ENCODE measurements around the gene HAGH. TPM values are rescaled to one million over a fixed set of nuclear protein-coding genes. Genes with fewer than 3 reads are reported as not detected.

The HAGH gene
- total RNA-seq, 4 donors from 2014 or later: 124 to 245 (median 175) TPM

DNA sequence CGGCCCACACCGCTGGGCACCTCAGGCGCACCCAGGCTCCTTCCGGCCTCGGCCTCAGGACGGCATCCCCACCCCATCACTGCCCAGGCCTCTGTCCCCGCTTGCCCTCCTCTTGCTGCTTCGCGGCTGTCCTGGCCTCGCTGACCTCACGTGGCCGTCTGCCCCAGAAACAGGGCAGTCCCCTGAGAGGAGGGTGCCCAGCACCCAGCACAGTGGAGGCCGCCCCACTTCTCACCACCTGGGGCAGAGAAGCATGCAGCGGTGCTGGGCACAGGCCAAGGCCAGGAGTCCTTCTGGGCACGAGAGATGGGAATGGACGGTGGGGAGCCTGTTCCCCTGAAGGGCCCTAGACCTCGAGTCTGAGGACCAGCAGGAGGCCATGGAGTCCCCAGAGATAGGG is 8.9 kb downstream of the HAGH start:
- Histone ChIP-seq H3K4me1 (peaks cover 0 to 15% (median 0%) of the 10 kb centered on the region in 3 donors), H3K27ac (no peak overlapping the region), H3K36me3 (peaks cover 0 to 97% of the 10 kb centered on the region in 2 donors), H3K27me3 (no peaks in the 10 kb centered on the region), H3K9me3 (no peaks in the 10 kb centered on the region), H3K4me3 (no peak overlapping the region)
- 90% methylated on average over 6 of the region's 17 CpGs; no CpG with 5 or more reads in 1 of the 2 donors for WGBS, 2 donors (ENCODE audit: low coverage in 1 of 2)
- TF ChIP-seq EP300 (IDR thresholded peaks at IDR 0.05): no peak
- no peak for TF ChIP-seq POLR2AphosphoS5 (IDR thresholded peaks at IDR 0.05)
- TF ChIP-seq, protein P1, sequence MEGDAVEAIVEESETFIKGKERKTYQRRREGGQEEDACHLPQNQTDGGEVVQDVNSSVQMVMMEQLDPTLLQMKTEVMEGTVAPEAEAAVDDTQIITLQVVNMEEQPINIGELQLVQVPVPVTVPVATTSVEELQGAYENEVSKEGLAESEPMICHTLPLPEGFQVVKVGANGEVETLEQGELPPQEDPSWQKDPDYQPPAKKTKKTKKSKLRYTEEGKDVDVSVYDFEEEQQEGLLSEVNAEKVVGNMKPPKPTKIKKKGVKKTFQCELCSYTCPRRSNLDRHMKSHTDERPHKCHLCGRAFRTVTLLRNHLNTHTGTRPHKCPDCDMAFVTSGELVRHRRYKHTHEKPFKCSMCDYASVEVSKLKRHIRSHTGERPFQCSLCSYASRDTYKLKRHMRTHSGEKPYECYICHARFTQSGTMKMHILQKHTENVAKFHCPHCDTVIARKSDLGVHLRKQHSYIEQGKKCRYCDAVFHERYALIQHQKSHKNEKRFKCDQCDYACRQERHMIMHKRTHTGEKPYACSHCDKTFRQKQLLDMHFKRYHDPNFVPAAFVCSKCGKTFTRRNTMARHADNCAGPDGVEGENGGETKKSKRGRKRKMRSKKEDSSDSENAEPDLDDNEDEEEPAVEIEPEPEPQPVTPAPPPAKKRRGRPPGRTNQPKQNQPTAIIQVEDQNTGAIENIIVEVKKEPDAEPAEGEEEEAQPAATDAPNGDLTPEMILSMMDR (IDR thresholded peaks at IDR 0.05): no peak
- TF ChIP-seq POLR2A (IDR thresholded peaks at IDR 0.05): no peak
- ATAC-seq: peak; percentile 15

DNA sequence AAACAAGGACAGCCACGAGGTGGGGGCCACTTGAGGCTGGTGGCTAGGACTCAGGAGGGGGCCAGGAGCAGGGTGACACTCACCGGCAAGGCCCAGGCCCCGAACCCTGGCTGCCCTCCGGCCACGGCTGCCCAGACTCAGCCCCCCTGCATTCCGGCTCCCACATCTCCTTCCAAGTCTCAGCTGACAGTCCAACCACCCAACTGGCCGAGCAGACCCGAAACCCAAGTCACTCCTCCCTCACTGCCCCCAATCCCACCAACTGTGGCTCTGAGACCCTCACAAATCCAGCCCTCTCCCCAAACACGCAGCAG is 9.4 kb downstream of the HAGH start:
- no peaks in the 10 kb centered on the region for H3K9me3 ChIP-seq
- H3K4me1 ChIP-seq: peaks cover 0 to 14% (median 0%) of the 10 kb centered on the region in 3 donors
- H3K27me3 ChIP-seq: no peaks in the 10 kb centered on the region
- no peak for TF ChIP-seq POLR2A (IDR thresholded peaks at IDR 0.05)
- no peak for TF ChIP-seq EP300 (IDR thresholded peaks at IDR 0.05)
- TF ChIP-seq, protein P1 (IDR thresholded peaks at IDR 0.05): no peak
- TF ChIP-seq POLR2AphosphoS5 (IDR thresholded peaks at IDR 0.05): no peak
- H3K4me3 ChIP-seq: no peak overlapping the region
- no peak for ATAC-seq
- H3K27ac ChIP-seq: no peak overlapping the region
- peaks cover 0 to 94% of the 10 kb centered on the region in 2 donors for H3K36me3 ChIP-seq
- 91% methylated on average over 7 of the region's 9 CpGs; no CpG with 5 or more reads in 1 of the 2 donors for WGBS, 2 donors (ENCODE audit: low coverage in 1 of 2)

DNA sequence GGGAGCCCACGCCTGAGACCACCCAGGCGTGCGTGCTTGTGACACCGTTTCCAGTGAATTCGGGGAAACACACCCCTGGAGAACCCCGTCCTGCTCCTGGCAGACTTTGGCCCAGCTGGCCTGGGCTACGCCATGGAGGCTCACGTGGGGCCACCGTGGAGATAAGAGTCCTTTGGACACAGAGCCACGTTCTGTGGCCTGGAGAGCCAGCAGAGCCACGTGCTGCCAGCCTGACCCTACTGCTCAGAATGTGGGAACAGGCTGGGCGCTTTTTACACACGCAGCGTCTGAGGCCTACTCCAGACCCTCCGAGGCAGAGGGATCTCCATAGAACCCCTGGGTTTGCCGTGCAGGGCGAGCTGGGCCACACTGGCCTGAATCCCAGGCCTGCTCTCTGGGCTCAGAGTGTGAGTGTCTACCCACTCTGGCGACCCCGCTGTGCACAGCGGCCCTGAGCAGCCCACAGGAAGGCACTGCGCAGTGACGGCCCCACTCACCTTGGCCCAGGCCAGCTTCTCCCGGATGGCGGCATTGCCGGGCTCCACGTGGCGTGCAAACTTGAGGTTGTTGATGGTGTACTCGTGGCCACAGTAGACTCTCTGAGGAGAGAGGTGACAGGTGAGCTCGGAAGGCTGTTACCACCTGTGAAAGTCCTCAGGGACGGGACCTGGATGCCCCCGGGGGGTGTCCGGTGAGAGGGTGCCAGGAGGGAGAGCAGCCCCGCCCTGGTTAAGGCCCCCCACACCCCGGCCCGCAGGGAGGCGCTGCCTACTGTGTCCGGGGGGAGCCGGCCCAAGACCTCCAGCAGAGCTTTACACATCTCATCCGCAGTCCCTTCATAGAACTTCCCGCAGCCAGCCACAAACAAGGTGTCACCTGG is 10.0 kb downstream of the HAGH start:
- 88 to 89% methylated on average over 3 to 16 of the region's 40 CpGs for WGBS, 2 donors (ENCODE audit: low coverage in 1 of 2)
- no peak for ATAC-seq
- peaks cover 0 to 88% of the 10 kb centered on the region in 2 donors for H3K36me3 ChIP-seq
- no peak for TF ChIP-seq POLR2AphosphoS5 (IDR thresholded peaks at IDR 0.05)
- TF ChIP-seq, protein P1 (IDR thresholded peaks at IDR 0.05): no peak
- TF ChIP-seq POLR2A (IDR thresholded peaks at IDR 0.05): no peak
- no peak for TF ChIP-seq EP300 (IDR thresholded peaks at IDR 0.05)
- no peaks in the 10 kb centered on the region for H3K9me3 ChIP-seq
- peaks cover 0 to 10% (median 0%) of the 10 kb centered on the region in 3 donors for H3K4me1 ChIP-seq
- no peaks in the 10 kb centered on the region for H3K27me3 ChIP-seq
- H3K27ac ChIP-seq: no peak overlapping the region
- no peak overlapping the region for H3K4me3 ChIP-seq

DNA sequence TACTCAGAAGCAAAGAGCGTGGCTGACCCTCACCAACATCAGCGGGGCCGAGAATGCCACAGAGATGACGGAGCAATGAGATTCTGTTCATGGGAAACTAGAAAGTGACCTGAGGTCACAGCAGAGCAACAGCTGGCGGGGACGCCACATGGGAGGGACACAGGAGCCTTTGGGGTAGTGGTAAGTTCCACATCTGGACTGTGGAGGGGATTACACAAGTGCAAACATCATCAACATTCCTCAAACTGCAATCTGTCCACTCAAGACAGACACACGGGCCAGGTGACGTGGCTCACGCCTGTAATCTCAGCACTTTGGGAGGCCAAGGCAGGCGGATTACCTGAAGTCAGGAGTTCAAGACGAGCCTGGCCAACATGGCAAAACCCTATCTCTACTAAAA is 11.2 kb downstream of the HAGH start:
- ATAC-seq: no peak
- TF ChIP-seq, protein P1 (IDR thresholded peaks at IDR 0.05): no peak
- no peak for TF ChIP-seq POLR2AphosphoS5 (IDR thresholded peaks at IDR 0.05)
- TF ChIP-seq POLR2A (IDR thresholded peaks at IDR 0.05): no peak
- no peak for TF ChIP-seq EP300 (IDR thresholded peaks at IDR 0.05)
- Histone ChIP-seq H3K4me1 (peaks cover 0 to 10% (median 0%) of the 10 kb centered on the region in 3 donors), H3K36me3 (peaks cover 0 to 82% of the 10 kb centered on the region in 2 donors), H3K27me3 (no peaks in the 10 kb centered on the region), H3K27ac (no peak overlapping the region), H3K9me3 (no peaks in the 10 kb centered on the region), H3K4me3 (no peak overlapping the region)
- WGBS, 2 donors (ENCODE audit: low coverage in 1 of 2): 89 to 93% methylated on average over 3 to 7 of the region's 11 CpGs

DNA sequence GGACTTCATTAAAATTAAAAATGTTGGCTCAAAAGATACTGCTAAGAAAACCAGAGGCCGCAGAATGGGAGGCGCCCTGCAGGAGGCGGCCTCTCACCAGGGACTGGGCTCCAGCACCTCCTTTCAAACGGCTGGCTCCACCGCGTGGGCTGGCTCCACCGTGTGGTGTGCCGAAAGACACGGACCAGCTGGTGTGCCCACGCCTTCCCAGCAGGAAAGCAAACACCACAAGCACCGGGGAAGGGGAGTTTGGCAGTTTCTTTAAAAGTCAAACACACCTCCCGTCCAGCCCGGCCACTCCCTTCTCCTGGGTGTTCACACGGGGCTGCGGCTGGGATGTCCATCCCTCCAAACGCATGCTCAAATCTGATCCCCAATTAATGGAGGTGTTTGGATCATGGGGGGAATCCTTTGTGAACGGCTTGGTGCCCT is 13.9 kb downstream of the HAGH start:
- peak; percentile 45 for TF ChIP-seq POLR2AphosphoS5 (IDR thresholded peaks at IDR 0.05)
- no peak for TF ChIP-seq EP300 (IDR thresholded peaks at IDR 0.05)
- TF ChIP-seq, protein P1 (IDR thresholded peaks at IDR 0.05): peak in 3 of 4 experiments; percentile 39 to 69 (median 48)
- peak; percentile 85 for ATAC-seq
- no peaks in the 10 kb centered on the region for H3K27me3 ChIP-seq
- no peaks in the 10 kb centered on the region for H3K9me3 ChIP-seq
- H3K27ac ChIP-seq: peak overlapping the region in 1 of 4 donors; percentile 28
- H3K4me3 ChIP-seq: no peak overlapping the region
- WGBS, 2 donors (ENCODE audit: low coverage in 1 of 2): 18 to 38% methylated on average over 7 to 8 of the region's 17 CpGs
- peaks cover 0 to 82% of the 10 kb centered on the region in 2 donors for H3K36me3 ChIP-seq
- peaks cover 0 to 10% (median 0%) of the 10 kb centered on the region in 3 donors for H3K4me1 ChIP-seq
